GM19438 (cell line): ENCODE results near the gene CDH23.

Source experiments
- ATAC-seq: cut with Tn5 transposase; IDR thresholded peaks from one replicate; pipeline ENCODE4 v1.9.1; 2021; ENCODE audit warnings: low read depth; ENCODE audit not compliant: unreplicated experiment

Gene CDH23

GRCh38 chr10:71835671-71836595 is 439.2 kb downstream of the CDH23 start:
- ATAC-seq = peak; percentile 80

- ATAC-seq = peak; percentile 37
Observed at GRCh38 chr10:71836596-71836974, 439.9 kb downstream of the CDH23 start.

- ATAC-seq = no peak
Observed at GRCh38 chr10:71837098-71837827, 440.5 kb downstream of the CDH23 start.

GRCh38 chr10:71838264-71839211 is 441.8 kb downstream of the CDH23 start:
- ATAC-seq = no peak

GRCh38 chr10:71840177-71840957 is 443.6 kb downstream of the CDH23 start:
- ATAC-seq = no peak

- no peak for ATAC-seq
Observed at GRCh38 chr10:71840958-71841335, 444.2 kb downstream of the CDH23 start.

- no peak for ATAC-seq
Observed at GRCh38 chr10:71842422-71842821, 445.7 kb downstream of the CDH23 start.

GRCh38 chr10:71842856-71843686 is 446.4 kb downstream of the CDH23 start:
- ATAC-seq = no peak

- no peak for ATAC-seq
Observed at GRCh38 chr10:71844084-71844483, 447.4 kb downstream of the CDH23 start.

- ATAC-seq = no peak
Observed at GRCh38 chr10:71844695-71845094, 448.0 kb downstream of the CDH23 start.

- ATAC-seq = no peak
Observed at GRCh38 chr10:71845410-71846405, 449.0 kb downstream of the CDH23 start.

- ATAC-seq = no peak
Observed at GRCh38 chr10:71846816-71847215, 450.1 kb downstream of the CDH23 start.

GRCh38 chr10:71847418-71847817 is 450.7 kb downstream of the CDH23 start:
- ATAC-seq = no peak

GRCh38 chr10:71848325-71849275 is 451.9 kb downstream of the CDH23 start:
- no peak for ATAC-seq

GRCh38 chr10:71849461-71849908 is 452.8 kb downstream of the CDH23 start:
- no peak for ATAC-seq

- no peak for ATAC-seq
Observed at GRCh38 chr10:71850021-71850742, 453.5 kb downstream of the CDH23 start.
